Keratinocyte (primary cell): ENCODE measurements around the gene STX18. TPM values are rescaled to one million over a fixed set of nuclear protein-coding genes. Genes with fewer than 3 reads are reported as not detected.

ENCODE experiments used
- DNase-seq: peaks from one replicate; pipeline ENCODE4 v3.0.0-alpha.2; 2011; ENCODE audit warnings: low read depth, missing footprints, low spot score
- FAIRE-seq: peaks from 2 replicates; lab custom pipeline; 2011; peaks lifted over from hg19 to GRCh38; lab: Jason Lieb, UNC
- H2AFZ ChIP-seq: 2 replicates; pipeline ENCODE4 v1.6.0; 2012; ENCODE audit warnings: low read length, control low read depth, inconsistent platforms; ENCODE audit not compliant: control insufficient read depth
- H3K27ac ChIP-seq: 2 replicates; pipeline ENCODE4 v1.5.1; 2011; ENCODE audit warnings: low read length; ENCODE audit not compliant: control insufficient read depth, insufficient read depth
- H3K27me3 ChIP-seq: 3 replicates; pipeline ENCODE4 v1.6.0; 2011; ENCODE audit warnings: low read length; ENCODE audit not compliant: control insufficient read depth, insufficient read depth; ENCODE audit errors: extremely low read depth
- H3K36me3 ChIP-seq, 2 experiments: 2 replicates in 1 of 2; 3 replicates in 1 of 2; pipeline ENCODE4 v1.5.1; 2011; ENCODE audit warnings: low read length in 2 of 2, mild to moderate bottlenecking in 1 of 2; ENCODE audit not compliant: control insufficient read depth in 2 of 2, insufficient read depth in 2 of 2; ENCODE audit errors: extremely low read depth in 1 of 2
- H3K4me1 ChIP-seq: 3 replicates; pipeline ENCODE4 v1.5.1; 2011; ENCODE audit warnings: low read length; ENCODE audit not compliant: control insufficient read depth, insufficient read depth; ENCODE audit errors: extremely low read depth
- H3K4me2 ChIP-seq: 3 replicates; pipeline ENCODE4 v1.6.0; 2011; ENCODE audit warnings: low read depth, low read length; ENCODE audit not compliant: control insufficient read depth, insufficient read depth; ENCODE audit errors: extremely low read depth
- H3K4me3 ChIP-seq, 3 experiments: fragments of 200-600 bp in 1 of 3; sonication (generic) in 1 of 3; 2 replicates in 2 of 3; 3 replicates in 1 of 3; pipeline ENCODE4 v1.5.1; 2011 to 2016; ENCODE audit warnings: low read length in 3 of 3, mild to moderate bottlenecking in 3 of 3, control low read depth in 2 of 3, inconsistent platforms in 1 of 3, low read depth in 1 of 3, mixed read lengths in 1 of 3, mixed run types in 1 of 3, moderate library complexity in 1 of 3; ENCODE audit not compliant: control insufficient read depth in 2 of 3, insufficient read depth in 2 of 3; ENCODE audit errors: extremely low read depth in 1 of 3
- H3K79me2 ChIP-seq: 2 replicates; pipeline ENCODE4 v1.6.0; 2012; ENCODE audit warnings: low read length; ENCODE audit not compliant: control insufficient read depth, insufficient read depth
- H3K9ac ChIP-seq: 3 replicates; pipeline ENCODE4 v1.6.0; 2011; ENCODE audit warnings: low read length; ENCODE audit not compliant: control insufficient read depth, insufficient read depth; ENCODE audit errors: extremely low read depth
- H3K9me1 ChIP-seq: 3 replicates; pipeline ENCODE4 v1.6.0; 2011; ENCODE audit warnings: low read length; ENCODE audit not compliant: control insufficient read depth, insufficient read depth; ENCODE audit errors: extremely low read depth
- H3K9me3 ChIP-seq: 2 replicates; pipeline ENCODE4 v1.5.1; 2012; ENCODE audit warnings: low read depth, low read length; ENCODE audit not compliant: control insufficient read depth
- H4K20me1 ChIP-seq: 3 replicates; pipeline ENCODE4 v1.6.0; 2011; ENCODE audit warnings: low read length; ENCODE audit not compliant: control insufficient read depth, insufficient read depth; ENCODE audit errors: extremely low read depth
- CTCF ChIP-seq, 3 experiments: IDR thresholded peaks in 1 of 3; conservative IDR thresholded peaks in 1 of 3; optimal IDR thresholded peaks in 1 of 3; 2 replicates in 2 of 3; 3 replicates in 1 of 3; pipeline versions ENCODE3 to v1.5.1; 2011; ENCODE audit warnings: low read length in 3 of 3, mild to moderate bottlenecking in 3 of 3, moderate library complexity in 2 of 3, control low read depth in 1 of 3, inconsistent platforms in 1 of 3; ENCODE audit not compliant: insufficient read depth in 2 of 3; ENCODE audit errors: extremely low read depth in 1 of 3
- EZH2 ChIP-seq: IDR thresholded peaks from one replicate; pipeline ENCODE4 v1.6.1; 2012; ENCODE audit warnings: inconsistent platforms, mild to moderate bottlenecking, low read length, moderate library complexity
- dilution Hi-C: fragments of 300-500 bp; cut with MboI; formaldehyde crosslinking; loops from one replicate; pipeline ENCODE4 v1.7.0; 2020; ENCODE audit warnings: low sequenced_read_pairs; ENCODE audit not compliant: extremely low pct_ligation_motif_present
- polyA plus RNA-seq, 5 experiments: library from polyadenylated mRNA; depleted of rRNA in 3 of 5; stranded (reverse) in 3 of 5; stranded (forward) in 1 of 5; unstranded in 1 of 5; fragments of >200 nt; gene quantifications; 1 replicate in 1 of 5; 2 replicates in 3 of 5; 3 replicates in 1 of 5; pipeline versions ENCODE4 v1.2.1 to v1.2.3, GENCODE V29; 2011 to 2012; ENCODE audit warnings: missing spikeins in 2 of 5, low read depth in 1 of 5, low replicate concordance in 1 of 5

Gene STX18
- polyA plus RNA-seq, 1 donor (not counting 4 experiments of a cell fraction or from before 2014, with no cell fraction given): 21.6 TPM

DNA sequence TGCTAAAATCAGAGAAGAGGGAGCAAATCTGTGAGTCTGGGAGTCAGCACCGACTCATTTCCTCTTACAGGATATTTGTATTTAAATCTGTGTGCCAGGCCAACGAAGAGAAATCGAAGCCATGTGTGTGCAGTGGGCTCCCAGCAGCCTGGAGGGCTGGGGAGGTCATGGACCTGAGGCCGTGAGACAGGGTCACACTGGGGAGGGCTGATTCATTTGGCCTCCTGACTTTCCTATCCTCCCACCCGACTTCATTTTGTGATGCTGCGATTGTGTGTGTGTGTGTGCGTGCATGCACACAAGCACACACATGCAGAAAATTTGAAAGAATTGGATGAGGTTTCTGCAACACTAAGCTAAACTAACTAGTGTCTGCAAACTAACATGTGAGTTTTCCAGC, 48.7 kb upstream of the STX18 start:
- DNase-seq: no peak
- Histone ChIP-seq H2AFZ (no peak overlapping the region), H3K27ac (no peak overlapping the region), H3K27me3 (no peaks in the 10 kb centered on the region), H3K4me3 (no peak overlapping the region), H3K4me2 (no peak overlapping the region), H3K36me3 (no peaks in the 10 kb centered on the region), H3K9me3 (peaks cover 4% of the 10 kb centered on the region), H3K9ac (no peak overlapping the region), H3K79me2 (no peaks in the 10 kb centered on the region), H4K20me1 (no peaks in the 10 kb centered on the region), H3K4me1 (peaks cover 4% of the 10 kb centered on the region), H3K9me1 (no peaks in the 10 kb centered on the region)
- dilution Hi-C loops: no loop called here
- TF ChIP-seq CTCF (optimal IDR thresholded peaks at IDR 0.05 in 1 of 3, IDR thresholded peaks at IDR 0.05 in 1 of 3, conservative IDR thresholded peaks at IDR 0.05 in 1 of 3; ENCODE audit: extremely low read depth in 1 of 3, insufficient read depth in 2 of 3, low read length in 3 of 3): no peak
- TF ChIP-seq EZH2: no peak
- FAIRE-seq: no peak

- dilution Hi-C loops: no loop called here
- Histone ChIP-seq H3K27me3 (no peaks in the 10 kb centered on the region), H3K4me3 (no peak overlapping the region), H3K9me1 (no peaks in the 10 kb centered on the region), H3K4me1 (peaks cover 26% of the 10 kb centered on the region), H3K27ac (peak overlapping the region; percentile 30), H2AFZ (no peak overlapping the region), H3K36me3 (no peaks in the 10 kb centered on the region), H3K9ac (no peak overlapping the region), H3K4me2 (no peak overlapping the region), H3K79me2 (no peaks in the 10 kb centered on the region), H4K20me1 (no peaks in the 10 kb centered on the region), H3K9me3 (no peaks in the 10 kb centered on the region)
- peak; percentile 76 for FAIRE-seq
- TF ChIP-seq EZH2: no peak
- TF ChIP-seq CTCF (optimal IDR thresholded peaks at IDR 0.05 in 1 of 3, IDR thresholded peaks at IDR 0.05 in 1 of 3, conservative IDR thresholded peaks at IDR 0.05 in 1 of 3; ENCODE audit: extremely low read depth in 1 of 3, insufficient read depth in 2 of 3, low read length in 3 of 3): no peak
- no peak for DNase-seq
These were observed 43.3 kb upstream of the STX18 start for GRCh38 chr4:4585012-4585670.
